Ishikawa (cell line): ENCODE measurements around the gene MIAT.

Experiments
- CEBPB ChIP-seq: IDR thresholded peaks from 2 replicates; pipeline ENCODE4 v1.6.1; 2012
- CREB1 ChIP-seq: IDR thresholded peaks from 2 replicates; pipeline ENCODE4 v1.6.1; 2012; ENCODE audit warnings: low read depth
- EGR1 ChIP-seq: IDR thresholded peaks from 2 replicates; pipeline ENCODE4 v1.6.1; 2012
- EP300 ChIP-seq: IDR thresholded peaks from 2 replicates; pipeline ENCODE4 v1.6.1; 2012; ENCODE audit warnings: borderline replicate concordance
- FOXM1 ChIP-seq: IDR thresholded peaks from 2 replicates; pipeline ENCODE4 v1.6.1; 2012; ENCODE audit warnings: low read depth, borderline replicate concordance
- RAD21 ChIP-seq: IDR thresholded peaks from 2 replicates; pipeline ENCODE4 v1.6.1; 2012; ENCODE audit warnings: low read depth
- TEAD4 ChIP-seq: IDR thresholded peaks from 2 replicates; pipeline ENCODE4 v1.6.1; 2012
- YY1 ChIP-seq: IDR thresholded peaks from 2 replicates; pipeline ENCODE4 v1.6.1; 2012; ENCODE audit warnings: low read depth
- ZBTB7A ChIP-seq: IDR thresholded peaks from 2 replicates; pipeline ENCODE4 v1.6.1; 2012; ENCODE audit warnings: low read depth
- TF ChIP-seq, protein P1 (sequence below): IDR thresholded peaks from 2 replicates; pipeline ENCODE4 v1.6.1; 2012
- TF ChIP-seq, protein P2 (sequence below): IDR thresholded peaks from 2 replicates; pipeline ENCODE4 v1.6.1; 2012
- TF ChIP-seq, protein P3 (sequence below): IDR thresholded peaks from 2 replicates; pipeline ENCODE4 v1.6.1; 2012; ENCODE audit warnings: low read depth, mild to moderate bottlenecking

DNA sequence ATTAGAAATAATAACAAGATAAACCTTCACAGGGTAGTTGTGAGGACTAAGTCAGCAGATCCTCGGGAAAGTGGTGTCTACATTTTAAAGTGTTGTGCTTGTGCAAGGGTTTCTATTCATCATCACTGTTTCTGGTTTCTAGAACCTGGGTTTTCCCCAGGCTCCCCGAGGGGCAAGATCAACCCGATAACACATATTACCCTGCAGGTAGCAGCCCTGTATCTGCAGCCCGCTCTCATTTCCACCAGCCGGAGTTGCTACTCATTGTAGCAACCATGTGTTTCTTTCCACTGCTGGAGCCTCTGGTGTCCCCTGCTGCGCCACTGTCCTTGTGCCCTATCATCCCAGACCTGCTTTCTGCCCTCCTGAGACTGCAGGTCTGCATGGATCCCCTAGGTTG, 67.0 kb downstream of the MIAT start:
- TF ChIP-seq, protein P1, sequence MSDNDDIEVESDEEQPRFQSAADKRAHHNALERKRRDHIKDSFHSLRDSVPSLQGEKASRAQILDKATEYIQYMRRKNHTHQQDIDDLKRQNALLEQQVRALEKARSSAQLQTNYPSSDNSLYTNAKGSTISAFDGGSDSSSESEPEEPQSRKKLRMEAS = no peak
- TF ChIP-seq ZBTB7A (no peak), CEBPB (no peak), FOXM1 (no peak), YY1 (no peak), EP300 (no peak), EGR1 (no peak), CREB1 (no peak), TEAD4 (no peak), RAD21 (no peak)
- TF ChIP-seq, protein P2, sequence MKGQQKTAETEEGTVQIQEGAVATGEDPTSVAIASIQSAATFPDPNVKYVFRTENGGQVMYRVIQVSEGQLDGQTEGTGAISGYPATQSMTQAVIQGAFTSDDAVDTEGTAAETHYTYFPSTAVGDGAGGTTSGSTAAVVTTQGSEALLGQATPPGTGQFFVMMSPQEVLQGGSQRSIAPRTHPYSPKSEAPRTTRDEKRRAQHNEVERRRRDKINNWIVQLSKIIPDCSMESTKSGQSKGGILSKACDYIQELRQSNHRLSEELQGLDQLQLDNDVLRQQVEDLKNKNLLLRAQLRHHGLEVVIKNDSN = no peak
- TF ChIP-seq, protein P3, sequence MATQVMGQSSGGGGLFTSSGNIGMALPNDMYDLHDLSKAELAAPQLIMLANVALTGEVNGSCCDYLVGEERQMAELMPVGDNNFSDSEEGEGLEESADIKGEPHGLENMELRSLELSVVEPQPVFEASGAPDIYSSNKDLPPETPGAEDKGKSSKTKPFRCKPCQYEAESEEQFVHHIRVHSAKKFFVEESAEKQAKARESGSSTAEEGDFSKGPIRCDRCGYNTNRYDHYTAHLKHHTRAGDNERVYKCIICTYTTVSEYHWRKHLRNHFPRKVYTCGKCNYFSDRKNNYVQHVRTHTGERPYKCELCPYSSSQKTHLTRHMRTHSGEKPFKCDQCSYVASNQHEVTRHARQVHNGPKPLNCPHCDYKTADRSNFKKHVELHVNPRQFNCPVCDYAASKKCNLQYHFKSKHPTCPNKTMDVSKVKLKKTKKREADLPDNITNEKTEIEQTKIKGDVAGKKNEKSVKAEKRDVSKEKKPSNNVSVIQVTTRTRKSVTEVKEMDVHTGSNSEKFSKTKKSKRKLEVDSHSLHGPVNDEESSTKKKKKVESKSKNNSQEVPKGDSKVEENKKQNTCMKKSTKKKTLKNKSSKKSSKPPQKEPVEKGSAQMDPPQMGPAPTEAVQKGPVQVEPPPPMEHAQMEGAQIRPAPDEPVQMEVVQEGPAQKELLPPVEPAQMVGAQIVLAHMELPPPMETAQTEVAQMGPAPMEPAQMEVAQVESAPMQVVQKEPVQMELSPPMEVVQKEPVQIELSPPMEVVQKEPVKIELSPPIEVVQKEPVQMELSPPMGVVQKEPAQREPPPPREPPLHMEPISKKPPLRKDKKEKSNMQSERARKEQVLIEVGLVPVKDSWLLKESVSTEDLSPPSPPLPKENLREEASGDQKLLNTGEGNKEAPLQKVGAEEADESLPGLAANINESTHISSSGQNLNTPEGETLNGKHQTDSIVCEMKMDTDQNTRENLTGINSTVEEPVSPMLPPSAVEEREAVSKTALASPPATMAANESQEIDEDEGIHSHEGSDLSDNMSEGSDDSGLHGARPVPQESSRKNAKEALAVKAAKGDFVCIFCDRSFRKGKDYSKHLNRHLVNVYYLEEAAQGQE = no peak
